ENCODE measurements around the gene FBLL1. TPM values are rescaled to one million over a fixed set of nuclear protein-coding genes. Genes with fewer than 3 reads are reported as not detected.

Gene FBLL1
- total RNA-seq = under 1 TPM in 1 of 2 experiments, not detected in 1; 0.20 TPM

- Mint-ChIP-seq H3K27ac (no peak within 1 kb of the TSS), H3K4me3 (peak within 1 kb of the TSS; percentile 67), H3K9me3 (no peaks in the 10 kb centered on the region), H3K27me3 (peaks cover 33% of the 10 kb centered on the region), H3K36me3 (ENCODE audit: low read depth) (peaks cover 18% of the 10 kb centered on the region), H3K4me1 (ENCODE audit: low read depth) (peaks cover 12% of the 10 kb centered on the region)
- intact Hi-C loops (cut with micrococcal nuclease) = no loop called here
- TF ChIP-seq, protein P1, sequence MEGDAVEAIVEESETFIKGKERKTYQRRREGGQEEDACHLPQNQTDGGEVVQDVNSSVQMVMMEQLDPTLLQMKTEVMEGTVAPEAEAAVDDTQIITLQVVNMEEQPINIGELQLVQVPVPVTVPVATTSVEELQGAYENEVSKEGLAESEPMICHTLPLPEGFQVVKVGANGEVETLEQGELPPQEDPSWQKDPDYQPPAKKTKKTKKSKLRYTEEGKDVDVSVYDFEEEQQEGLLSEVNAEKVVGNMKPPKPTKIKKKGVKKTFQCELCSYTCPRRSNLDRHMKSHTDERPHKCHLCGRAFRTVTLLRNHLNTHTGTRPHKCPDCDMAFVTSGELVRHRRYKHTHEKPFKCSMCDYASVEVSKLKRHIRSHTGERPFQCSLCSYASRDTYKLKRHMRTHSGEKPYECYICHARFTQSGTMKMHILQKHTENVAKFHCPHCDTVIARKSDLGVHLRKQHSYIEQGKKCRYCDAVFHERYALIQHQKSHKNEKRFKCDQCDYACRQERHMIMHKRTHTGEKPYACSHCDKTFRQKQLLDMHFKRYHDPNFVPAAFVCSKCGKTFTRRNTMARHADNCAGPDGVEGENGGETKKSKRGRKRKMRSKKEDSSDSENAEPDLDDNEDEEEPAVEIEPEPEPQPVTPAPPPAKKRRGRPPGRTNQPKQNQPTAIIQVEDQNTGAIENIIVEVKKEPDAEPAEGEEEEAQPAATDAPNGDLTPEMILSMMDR (IDR thresholded peaks at IDR 0.05) = no peak
- CTCF ChIA-PET = no interaction called here
- DNase-seq = peak; percentile 46
- ATAC-seq = peak; percentile 34
- POLR2A ChIA-PET = interaction anchor here (0.6 kb wide), 1 partner anchor 76 kb away, joined by 4 read pairs; no protein-coding TSS in a partner anchor
Observed at GRCh38 chr5:168528521-168529373, at the start of gene FBLL1. Gene FBLL1 (plus strand): TSS chr5:168529305. CDS start chr5:168529505, 200 bp downstream.

- no peak overlapping the region for H3K4me3 Mint-ChIP-seq
- no peaks in the 10 kb centered on the region for H3K36me3 Mint-ChIP-seq (ENCODE audit: low read depth)
- TF ChIP-seq, protein P1 (IDR thresholded peaks at IDR 0.05) = no peak
- no peaks in the 10 kb centered on the region for H3K9me3 Mint-ChIP-seq
- ATAC-seq (no peak), DNase-seq (no peak)
- no peak overlapping the region for H3K27ac Mint-ChIP-seq
- POLR2A ChIA-PET = no interaction called here
- intact Hi-C loops (cut with micrococcal nuclease) = loop anchor here (10.0 kb wide), 1 partner anchor 216 kb away; no protein-coding TSS in a partner anchor
- peaks cover 5% of the 10 kb centered on the region for H3K4me1 Mint-ChIP-seq (ENCODE audit: low read depth)
- CTCF ChIA-PET = no interaction called here
- H3K27me3 Mint-ChIP-seq = peaks cover 3% of the 10 kb centered on the region
Observed at GRCh38 chr5:168480601-168481000, 48.5 kb upstream of the FBLL1 start.

GRCh38 chr5:168481330-168481788 lies 47.7 kb upstream of the FBLL1 start:
- no peak overlapping the region for H3K27ac Mint-ChIP-seq
- no peaks in the 10 kb centered on the region for H3K9me3 Mint-ChIP-seq
- CTCF ChIA-PET = no interaction called here
- POLR2A ChIA-PET = interaction anchor here (0.6 kb wide), 1 partner anchor 45 kb away, joined by 4 read pairs; no protein-coding TSS in a partner anchor
- TF ChIP-seq, protein P1 (IDR thresholded peaks at IDR 0.05) = no peak
- peaks cover 9% of the 10 kb centered on the region for H3K4me1 Mint-ChIP-seq (ENCODE audit: low read depth)
- intact Hi-C loops (cut with micrococcal nuclease) = loop anchor here (10.0 kb wide), 1 partner anchor 217 kb away; no protein-coding TSS in a partner anchor
- H3K27me3 Mint-ChIP-seq = peaks cover 3% of the 10 kb centered on the region
- ATAC-seq = no peak
- no peak overlapping the region for H3K4me3 Mint-ChIP-seq
- H3K36me3 Mint-ChIP-seq (ENCODE audit: low read depth) = peaks cover 1% of the 10 kb centered on the region
- no peak for DNase-seq

GRCh38 chr5:168482361-168482760 lies 46.7 kb upstream of the FBLL1 start:
- intact Hi-C loops (cut with micrococcal nuclease) = loop anchor here (10.0 kb wide), 1 partner anchor 218 kb away; no protein-coding TSS in a partner anchor
- Mint-ChIP-seq H3K27ac (no peak overlapping the region), H3K36me3 (ENCODE audit: low read depth) (peaks cover 4% of the 10 kb centered on the region), H3K9me3 (no peaks in the 10 kb centered on the region), H3K27me3 (peaks cover 3% of the 10 kb centered on the region), H3K4me3 (no peak overlapping the region), H3K4me1 (ENCODE audit: low read depth) (peaks cover 12% of the 10 kb centered on the region)
- ChIA-PET POLR2A (no interaction called here), CTCF (no interaction called here)
- TF ChIP-seq, protein P1 (IDR thresholded peaks at IDR 0.05) = no peak
- ATAC-seq (no peak), DNase-seq (no peak)

All from activated CD8-positive, alpha-beta T cell treated with anti-CD3 and anti-CD28 coated beads for 36 hours (primary cell).